WTC11 (cell line): ENCODE data around the gene GPR143. TPM values are rescaled to one million over a fixed set of nuclear protein-coding genes. Genes with fewer than 3 reads are reported as not detected.

Source experiments
- ATAC-seq: fragments of 200-7000 bp; cut with Tn5 transposase; 2 replicates; pipeline ENCODE4 v1.10.0; 2021; ENCODE audit warnings: mild to moderate bottlenecking, moderate library complexity
- CTCF ChIA-PET: fragments of 300-600 bp; sonication (Branson Sonifier 250); formaldehyde crosslinking; loops from one replicate; lab custom pipeline; 2021; ENCODE audit warnings: antibody characterized with exemption; lab: Charles Lee
- POLR2A ChIA-PET: fragments of 350-600 bp; sonication (Branson Sonifier 250); formaldehyde crosslinking; loops from one replicate; lab custom pipeline; 2021; ENCODE audit warnings: antibody characterized with exemption; lab: Charles Lee
- DNase-seq: peaks from one replicate; pipeline ENCODE4 v3.0.0; 2021; ENCODE audit warnings: low spot score
- H3K27ac Mint-ChIP-seq: 2 replicates; pipeline ENCODE4 v1.8.0; 2021; ENCODE audit warnings: mixed read lengths
- H3K27me3 Mint-ChIP-seq: 2 replicates; pipeline ENCODE4 v1.8.0; 2021; ENCODE audit warnings: low read depth, mild to moderate bottlenecking, moderate library complexity, mixed read lengths
- H3K36me3 Mint-ChIP-seq: 2 replicates; pipeline ENCODE4 v1.8.0; 2021; ENCODE audit warnings: mixed read lengths
- H3K4me1 Mint-ChIP-seq: 2 replicates; pipeline ENCODE4 v1.8.0; 2022; ENCODE audit warnings: mixed read lengths
- H3K4me3 Mint-ChIP-seq: 2 replicates; pipeline ENCODE4 v1.8.0; 2021; ENCODE audit warnings: mild to moderate bottlenecking, moderate library complexity, mixed read lengths
- H3K9me3 Mint-ChIP-seq: 2 replicates; pipeline ENCODE4 v1.8.0; 2021; ENCODE audit warnings: mixed read lengths
- E2F4 ChIP-seq: sonication (generic); formaldehyde crosslinking; IDR thresholded peaks from 2 replicates; pipeline ENCODE4 v1.8.1; 2022; ENCODE audit warnings: low read depth, mild to moderate bottlenecking, moderate library complexity, missing genetic modification reagents, borderline replicate concordance
- ERG ChIP-seq: fragments of 250-450 bp; sonication (Bioruptor Pico); IDR thresholded peaks from 2 replicates; pipeline ENCODE4 v1.8.0; 2021; ENCODE audit warnings: mild to moderate bottlenecking
- GABPB1 ChIP-seq: sonication (generic); formaldehyde crosslinking; IDR thresholded peaks from 2 replicates; pipeline ENCODE4 v1.8.1; 2023; ENCODE audit warnings: mild to moderate bottlenecking, missing genetic modification reagents
- IRF1 ChIP-seq: sonication (generic); formaldehyde crosslinking; IDR thresholded peaks from 2 replicates; pipeline ENCODE4 v1.8.0; 2023; ENCODE audit warnings: missing genetic modification reagents
- NR2C2 ChIP-seq: sonication (generic); formaldehyde crosslinking; IDR thresholded peaks from 2 replicates; pipeline ENCODE4 v1.8.0; 2022; ENCODE audit warnings: mild to moderate bottlenecking, missing genetic modification reagents
- SMAD4 ChIP-seq: sonication (generic); formaldehyde crosslinking; IDR thresholded peaks from 2 replicates; pipeline ENCODE4 v1.8.0; 2022; ENCODE audit warnings: mild to moderate bottlenecking, missing genetic modification reagents
- TEAD1 ChIP-seq: sonication (generic); formaldehyde crosslinking; IDR thresholded peaks from 2 replicates; pipeline ENCODE4 v1.8.0; 2022; ENCODE audit warnings: mild to moderate bottlenecking, missing genetic modification reagents
- ZNF532 ChIP-seq: fragments of 250-450 bp; sonication (Bioruptor Pico); IDR thresholded peaks from 2 replicates; pipeline ENCODE4 v1.9.0; 2021; ENCODE audit warnings: mild to moderate bottlenecking, borderline replicate concordance
- ZNF671 ChIP-seq: fragments of 250-450 bp; sonication (Bioruptor Pico); IDR thresholded peaks from 2 replicates; pipeline ENCODE4 v1.8.0; 2021; ENCODE audit warnings: mild to moderate bottlenecking
- total RNA-seq: library from RNA; stranded (reverse); gene quantifications from 3 replicates; pipeline ENCODE4 v1.2.3, GENCODE V29; 2021
- TF ChIP-seq, protein P1 (sequence below): sonication (generic); formaldehyde crosslinking; IDR thresholded peaks from 2 replicates; pipeline ENCODE4 v1.8.1; 2023; ENCODE audit warnings: mild to moderate bottlenecking, moderate library complexity, missing genetic modification reagents
- TF ChIP-seq, protein P2 (sequence below): sonication (generic); formaldehyde crosslinking; IDR thresholded peaks from 2 replicates; pipeline ENCODE4 v1.8.1; 2023; ENCODE audit warnings: mild to moderate bottlenecking, missing genetic modification reagents, moderate library complexity
- TF ChIP-seq, protein P3 (sequence below): fragments of 200-600 bp; IDR thresholded peaks from 2 replicates; pipeline ENCODE4 v1.8.0; 2022; ENCODE audit warnings: antibody characterized with exemption
- TF ChIP-seq, protein P4 (sequence below): sonication (generic); formaldehyde crosslinking; IDR thresholded peaks from 2 replicates; pipeline ENCODE4 v1.8.0; 2022; ENCODE audit warnings: mild to moderate bottlenecking, missing genetic modification reagents
- TF ChIP-seq, protein P5 (sequence below): sonication (generic); formaldehyde crosslinking; conservative IDR thresholded peaks from 2 replicates; pipeline ENCODE4 v1.8.1; 2023; ENCODE audit warnings: mild to moderate bottlenecking, low read depth, missing genetic modification reagents, moderate library complexity

Gene GPR143
- total RNA-seq, 1 experiment from 2014 or later: 18.3 TPM

DNA sequence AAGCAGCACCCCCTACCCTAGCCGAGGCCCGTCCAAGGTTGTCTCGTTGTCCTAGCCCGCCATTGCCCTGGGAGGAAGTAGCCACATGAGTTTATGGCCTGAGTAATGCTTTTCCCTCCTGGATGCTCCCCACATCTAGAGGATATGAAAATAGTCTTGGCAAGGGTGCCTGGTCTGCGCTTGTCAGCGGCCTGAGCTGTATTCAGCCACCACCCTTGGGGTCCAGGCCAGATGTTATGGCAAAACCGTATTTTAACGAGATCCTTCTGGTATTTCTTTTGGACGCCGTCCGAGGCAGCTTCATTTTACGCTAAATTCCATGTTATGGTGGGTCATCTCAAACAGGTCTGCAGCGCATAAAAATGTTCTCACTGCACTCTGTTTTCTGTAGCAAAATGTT lies 89.3 kb downstream of the GPR143 start:
- TF ChIP-seq ERG (CRISPR knock-in tag) (no peak), NR2C2 (CRISPR knock-in tag) (no peak), SMAD4 (CRISPR knock-in tag) (no peak), IRF1 (CRISPR knock-in tag) (no peak), E2F4 (CRISPR knock-in tag) (no peak), ZNF532 (CRISPR knock-in tag) (no peak), ZNF671 (CRISPR knock-in tag) (no peak), GABPB1 (CRISPR knock-in tag) (no peak), TEAD1 (CRISPR knock-in tag) (no peak)
- TF ChIP-seq, protein P1, sequence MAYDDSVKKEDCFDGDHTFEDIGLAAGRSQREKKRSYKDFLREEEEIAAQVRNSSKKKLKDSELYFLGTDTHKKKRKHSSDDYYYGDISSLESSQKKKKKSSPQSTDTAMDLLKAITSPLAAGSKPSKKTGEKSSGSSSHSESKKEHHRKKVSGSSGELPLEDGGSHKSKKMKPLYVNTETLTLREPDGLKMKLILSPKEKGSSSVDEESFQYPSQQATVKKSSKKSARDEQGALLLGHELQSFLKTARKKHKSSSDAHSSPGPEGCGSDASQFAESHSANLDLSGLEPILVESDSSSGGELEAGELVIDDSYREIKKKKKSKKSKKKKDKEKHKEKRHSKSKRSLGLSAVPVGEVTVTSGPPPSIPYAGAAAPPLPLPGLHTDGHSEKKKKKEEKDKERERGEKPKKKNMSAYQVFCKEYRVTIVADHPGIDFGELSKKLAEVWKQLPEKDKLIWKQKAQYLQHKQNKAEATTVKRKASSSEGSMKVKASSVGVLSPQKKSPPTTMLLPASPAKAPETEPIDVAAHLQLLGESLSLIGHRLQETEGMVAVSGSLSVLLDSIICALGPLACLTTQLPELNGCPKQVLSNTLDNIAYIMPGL (CRISPR knock-in tag): no peak
- TF ChIP-seq, protein P2, sequence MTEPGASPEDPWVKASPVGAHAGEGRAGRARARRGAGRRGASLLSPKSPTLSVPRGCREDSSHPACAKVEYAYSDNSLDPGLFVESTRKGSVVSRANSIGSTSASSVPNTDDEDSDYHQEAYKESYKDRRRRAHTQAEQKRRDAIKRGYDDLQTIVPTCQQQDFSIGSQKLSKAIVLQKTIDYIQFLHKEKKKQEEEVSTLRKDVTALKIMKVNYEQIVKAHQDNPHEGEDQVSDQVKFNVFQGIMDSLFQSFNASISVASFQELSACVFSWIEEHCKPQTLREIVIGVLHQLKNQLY (CRISPR knock-in tag): no peak
- TF ChIP-seq, protein P3, sequence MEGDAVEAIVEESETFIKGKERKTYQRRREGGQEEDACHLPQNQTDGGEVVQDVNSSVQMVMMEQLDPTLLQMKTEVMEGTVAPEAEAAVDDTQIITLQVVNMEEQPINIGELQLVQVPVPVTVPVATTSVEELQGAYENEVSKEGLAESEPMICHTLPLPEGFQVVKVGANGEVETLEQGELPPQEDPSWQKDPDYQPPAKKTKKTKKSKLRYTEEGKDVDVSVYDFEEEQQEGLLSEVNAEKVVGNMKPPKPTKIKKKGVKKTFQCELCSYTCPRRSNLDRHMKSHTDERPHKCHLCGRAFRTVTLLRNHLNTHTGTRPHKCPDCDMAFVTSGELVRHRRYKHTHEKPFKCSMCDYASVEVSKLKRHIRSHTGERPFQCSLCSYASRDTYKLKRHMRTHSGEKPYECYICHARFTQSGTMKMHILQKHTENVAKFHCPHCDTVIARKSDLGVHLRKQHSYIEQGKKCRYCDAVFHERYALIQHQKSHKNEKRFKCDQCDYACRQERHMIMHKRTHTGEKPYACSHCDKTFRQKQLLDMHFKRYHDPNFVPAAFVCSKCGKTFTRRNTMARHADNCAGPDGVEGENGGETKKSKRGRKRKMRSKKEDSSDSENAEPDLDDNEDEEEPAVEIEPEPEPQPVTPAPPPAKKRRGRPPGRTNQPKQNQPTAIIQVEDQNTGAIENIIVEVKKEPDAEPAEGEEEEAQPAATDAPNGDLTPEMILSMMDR: no peak
- TF ChIP-seq, protein P4, sequence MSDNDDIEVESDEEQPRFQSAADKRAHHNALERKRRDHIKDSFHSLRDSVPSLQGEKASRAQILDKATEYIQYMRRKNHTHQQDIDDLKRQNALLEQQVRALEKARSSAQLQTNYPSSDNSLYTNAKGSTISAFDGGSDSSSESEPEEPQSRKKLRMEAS (CRISPR knock-in tag): no peak
- TF ChIP-seq, protein P5, sequence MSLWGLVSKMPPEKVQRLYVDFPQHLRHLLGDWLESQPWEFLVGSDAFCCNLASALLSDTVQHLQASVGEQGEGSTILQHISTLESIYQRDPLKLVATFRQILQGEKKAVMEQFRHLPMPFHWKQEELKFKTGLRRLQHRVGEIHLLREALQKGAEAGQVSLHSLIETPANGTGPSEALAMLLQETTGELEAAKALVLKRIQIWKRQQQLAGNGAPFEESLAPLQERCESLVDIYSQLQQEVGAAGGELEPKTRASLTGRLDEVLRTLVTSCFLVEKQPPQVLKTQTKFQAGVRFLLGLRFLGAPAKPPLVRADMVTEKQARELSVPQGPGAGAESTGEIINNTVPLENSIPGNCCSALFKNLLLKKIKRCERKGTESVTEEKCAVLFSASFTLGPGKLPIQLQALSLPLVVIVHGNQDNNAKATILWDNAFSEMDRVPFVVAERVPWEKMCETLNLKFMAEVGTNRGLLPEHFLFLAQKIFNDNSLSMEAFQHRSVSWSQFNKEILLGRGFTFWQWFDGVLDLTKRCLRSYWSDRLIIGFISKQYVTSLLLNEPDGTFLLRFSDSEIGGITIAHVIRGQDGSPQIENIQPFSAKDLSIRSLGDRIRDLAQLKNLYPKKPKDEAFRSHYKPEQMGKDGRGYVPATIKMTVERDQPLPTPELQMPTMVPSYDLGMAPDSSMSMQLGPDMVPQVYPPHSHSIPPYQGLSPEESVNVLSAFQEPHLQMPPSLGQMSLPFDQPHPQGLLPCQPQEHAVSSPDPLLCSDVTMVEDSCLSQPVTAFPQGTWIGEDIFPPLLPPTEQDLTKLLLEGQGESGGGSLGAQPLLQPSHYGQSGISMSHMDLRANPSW (CRISPR knock-in tag): no peak
- Mint-ChIP-seq H3K9me3 (0 out of 2 replicates have a peak, but pooled peaks cover 4% of the 10 kb centered on the region), H3K27me3 (no peaks in the 10 kb centered on the region), H3K27ac (no peak overlapping the region), H3K4me3 (no peak overlapping the region), H3K36me3 (peaks cover 5% of the 10 kb centered on the region; the same call in 1 of the 2 replicates), H3K4me1 (no peaks in the 10 kb centered on the region)
- CTCF ChIA-PET: no interaction called here
- ATAC-seq: no peak
- POLR2A ChIA-PET: no interaction called here
- DNase-seq: no peak
